HCT116 (cell line): ENCODE measurements around the gene PRDM11. TPM values are rescaled to one million over a fixed set of nuclear protein-coding genes. Genes with fewer than 3 reads are reported as not detected.

ENCODE experiments used
- ATAC-seq: fragments of 200-7000 bp; cut with Tn5 transposase; 2 replicates; pipeline ENCODE4 v1.9.1; 2020; ENCODE audit warnings: mild to moderate bottlenecking, moderate library complexity
- BruUV-seq: library from RNA; stranded (reverse); fragments of 400-500 nt; replicated peaks from 2 replicates; lab custom pipeline; 2021; lab: Mats Ljungman, UMichigan
- CTCF ChIA-PET: fragments of 300-600 bp; sonication (Branson Sonifier 250); formaldehyde crosslinking; loops from one replicate; lab custom pipeline; 2021; ENCODE audit warnings: antibody characterized with exemption; lab: Charles Lee
- POLR2A ChIA-PET: fragments of 300-600, 350-600 bp; sonication (Branson Sonifier 250); formaldehyde crosslinking; loops from one replicate; lab custom pipeline; 2021; ENCODE audit warnings: antibody characterized with exemption; lab: Charles Lee
- RAD21 ChIA-PET, 2 experiments: fragments of 300-600 bp; sonication (Branson Sonifier 250); formaldehyde crosslinking; loops; one replicate each; lab custom pipeline; 2023; ENCODE audit warnings: low total read pairs in 2 of 2; ENCODE audit not compliant: uncharacterized antibody in 2 of 2, unreplicated experiment in 2 of 2, low non-redundant PET in 1 of 2; lab: Charles Lee
- DNase-seq: peaks from one replicate; pipeline ENCODE4 v3.0.0-alpha.2; 2010; ENCODE audit warnings: low read depth, low spot score
- H2AFZ ChIP-seq: fragments of 200-600 bp; shearing (Covaris generic), sonication (generic); 2 replicates; pipeline ENCODE4 v1.6.1; 2017; ENCODE audit warnings: low read depth, mixed run types, mixed read lengths, antibody characterized with exemption, low read length; ENCODE audit not compliant: poor library complexity, severe bottlenecking
- H3K27ac ChIP-seq: 2 replicates; pipeline ENCODE4 v1.5.1; 2012; ENCODE audit warnings: low read depth, low read length
- H3K27me3 ChIP-seq: fragments of 200-600 bp; sonication (generic); 2 replicates; pipeline ENCODE4 v1.6.1; 2016; ENCODE audit warnings: mixed run types, low read length, mixed read lengths; ENCODE audit not compliant: insufficient read depth
- H3K36me3 ChIP-seq, 2 experiments: fragments of 200-500 bp in 1 of 2; fragments of 200-600 bp in 1 of 2; sonication (Bioruptor generic) in 1 of 2; sonication (generic) in 1 of 2; 2 replicates each; pipeline versions ENCODE4 v1.5.1 to v1.6.1; 2014 to 2016; ENCODE audit warnings: low read length in 2 of 2, inconsistent platforms in 1 of 2, mixed read lengths in 1 of 2, mixed run types in 1 of 2; ENCODE audit not compliant: insufficient read depth in 2 of 2, control insufficient read depth in 1 of 2
- H3K4me1 ChIP-seq, 2 experiments: fragments of 200-600 bp in 1 of 2; sonication (generic) in 1 of 2; 2 replicates each; pipeline versions ENCODE4 v1.5.1 to v1.6.1; 2012 to 2017; ENCODE audit warnings: low read length in 2 of 2, inconsistent platforms in 1 of 2, mild to moderate bottlenecking in 1 of 2, mixed read lengths in 1 of 2, mixed run types in 1 of 2, moderate library complexity in 1 of 2; ENCODE audit not compliant: insufficient read depth in 2 of 2, control insufficient read depth in 1 of 2
- H3K4me2 ChIP-seq: fragments of 200-600 bp; sonication (generic); 2 replicates; pipeline ENCODE4 v1.6.1; 2017; ENCODE audit warnings: mixed run types, low read length, mixed read lengths
- H3K4me3 ChIP-seq, 2 experiments: fragments of 200-600 bp in 1 of 2; sonication (generic) in 1 of 2; replicated peaks in 1 of 2; 2 replicates each; pipeline ENCODE4 v1.5.1; 2011 to 2016; ENCODE audit warnings: low read length in 2 of 2, control low read depth in 1 of 2, low read depth in 1 of 2, mild to moderate bottlenecking in 1 of 2, mixed read lengths in 1 of 2, mixed run types in 1 of 2
- H3K79me2 ChIP-seq: fragments of 200-600 bp; sonication (generic); 2 replicates; pipeline ENCODE4 v1.6.1; 2017; ENCODE audit warnings: mild to moderate bottlenecking, mixed run types, low read length, moderate library complexity, mixed read lengths; ENCODE audit not compliant: insufficient read depth
- H3K9ac ChIP-seq: fragments of 200-600 bp; sonication (generic); 2 replicates; pipeline ENCODE4 v1.6.1; 2016; ENCODE audit warnings: low read length, mixed read lengths
- H3K9me2 ChIP-seq: fragments of 200-600 bp; sonication (generic), shearing (Covaris generic); 2 replicates; pipeline ENCODE4 v1.6.1; 2017; ENCODE audit warnings: mixed run types, mild to moderate bottlenecking, moderate library complexity; ENCODE audit not compliant: insufficient read depth
- H3K9me3 ChIP-seq, 2 experiments: fragments of 200-500 bp in 1 of 2; fragments of 200-600 bp in 1 of 2; sonication (Bioruptor generic) in 1 of 2; sonication (generic) in 1 of 2; 2 replicates each; pipeline ENCODE4 v1.6.1; 2014 to 2017; ENCODE audit warnings: low read length in 2 of 2, mixed read lengths in 2 of 2, inconsistent platforms in 1 of 2, low read depth in 1 of 2, mild to moderate bottlenecking in 1 of 2, mixed run types in 1 of 2, moderate library complexity in 1 of 2; ENCODE audit not compliant: control insufficient read depth in 1 of 2, insufficient read depth in 1 of 2
- H4K20me1 ChIP-seq: fragments of 200-600 bp; sonication (generic), shearing (Covaris generic); 2 replicates; pipeline ENCODE4 v1.6.1; 2017; ENCODE audit warnings: mixed run types, mild to moderate bottlenecking, moderate library complexity; ENCODE audit not compliant: insufficient read depth
- ATF3 ChIP-seq: IDR thresholded peaks from 2 replicates; pipeline ENCODE4 v1.6.1; 2012
- CBX3 ChIP-seq: IDR thresholded peaks from 2 replicates; pipeline ENCODE4 v1.6.1; 2012; ENCODE audit warnings: low read depth
- EGR1 ChIP-seq: IDR thresholded peaks from 2 replicates; pipeline ENCODE4 v1.6.1; 2012; ENCODE audit warnings: low read depth
- EZH2phosphoT487 ChIP-seq: fragments of 200-600 bp; IDR thresholded peaks from 2 replicates; pipeline ENCODE4 v1.6.1; 2018; ENCODE audit warnings: antibody characterized with exemption, borderline replicate concordance
- FOSL1 ChIP-seq: IDR thresholded peaks from 2 replicates; pipeline ENCODE4 v1.6.1; 2012; ENCODE audit warnings: low read depth
- JUND ChIP-seq: IDR thresholded peaks from 2 replicates; pipeline ENCODE4 v1.6.1; 2012
- MAX ChIP-seq: IDR thresholded peaks from 2 replicates; pipeline ENCODE4 v1.6.1; 2012
- POLR2A ChIP-seq: IDR thresholded peaks from 2 replicates; pipeline ENCODE4 v1.7.0; 2011; ENCODE audit warnings: borderline replicate concordance; ENCODE audit not compliant: insufficient read depth, insufficient read length; ENCODE audit errors: extremely low read depth
- POLR2AphosphoS5 ChIP-seq: IDR thresholded peaks from 2 replicates; pipeline ENCODE4 v1.6.1; 2011; ENCODE audit warnings: mild to moderate bottlenecking, low read depth, low read length, moderate library complexity
- RAD21 ChIP-seq: IDR thresholded peaks from 2 replicates; pipeline ENCODE4 v1.6.1; 2012; ENCODE audit warnings: low read depth, mild to moderate bottlenecking
- REST ChIP-seq: IDR thresholded peaks from 2 replicates; pipeline ENCODE4 v1.6.1; 2012; ENCODE audit warnings: low read depth
- SP1 ChIP-seq: IDR thresholded peaks from 2 replicates; pipeline ENCODE4 v1.6.1; 2012; ENCODE audit warnings: low read depth
- SRF ChIP-seq: IDR thresholded peaks from 2 replicates; pipeline ENCODE4 v1.6.1; 2012; ENCODE audit warnings: low read depth
- ZBTB33 ChIP-seq: IDR thresholded peaks from 2 replicates; pipeline ENCODE4 v1.6.1; 2011; ENCODE audit warnings: mild to moderate bottlenecking, low read length, moderate library complexity; ENCODE audit not compliant: insufficient replicate concordance; ENCODE audit errors: extremely low read depth
- ZFX ChIP-seq: fragments of 450-650 bp; IDR thresholded peaks from 2 replicates; pipeline ENCODE4 v1.6.1; 2017
- ZNF274 ChIP-seq: fragments of 200-500 bp; sonication (Bioruptor generic); IDR thresholded peaks from 2 replicates; pipeline ENCODE4 v1.6.1; 2014; ENCODE audit warnings: mild to moderate bottlenecking, low read depth, low read length, inconsistent platforms
- intact Hi-C: fragments of 100-400 bp; cut with micrococcal nuclease; formaldehyde crosslinking; loops from 2 replicates; pipeline ENCODE4 v1.10.0; 2022
- total RNA-seq: library from RNA; stranded (reverse); gene quantifications from one replicate; pipeline ENCODE4 v1.2.1, GENCODE V29; 2021; ENCODE audit not compliant: unreplicated experiment

Gene PRDM11
- total RNA-seq, 1 experiment from 2014 or later = 9.3 TPM

GRCh38 chr11:45180848-45181192, 34.4 kb downstream of the PRDM11 start:
- H3K9ac ChIP-seq = peak overlapping the region; percentile 75
- intact Hi-C loops = loop anchor here (10.0 kb wide), 1 partner anchor 74 kb away; no protein-coding TSS in a partner anchor
- ChIA-PET CTCF (interaction anchor here (0.5 to 2.0 kb wide), 4 partner anchors 9 to 591 kb away, joined by 3 to 9 read pairs (median 3); no protein-coding TSS in a partner anchor), RAD21 (interaction anchor here (0.6 to 1.2 kb wide), 3 partner anchors 22 to 70 kb away, joined by 3 to 4 read pairs (median 4); no protein-coding TSS in a partner anchor), POLR2A (no interaction called here)
- peaks cover 27 to 28% of the 10 kb centered on the region in 2 experiments for H3K4me1 ChIP-seq
- no peak overlapping the region for H2AFZ ChIP-seq
- H3K79me2 ChIP-seq = no peaks in the 10 kb centered on the region
- H3K9me2 ChIP-seq = no peaks in the 10 kb centered on the region
- no peaks in the 10 kb centered on the region for H3K27me3 ChIP-seq
- no TSS peak for BruUV-seq
- ATAC-seq = peak; percentile 86
- no peaks in the 10 kb centered on the region for H3K9me3 ChIP-seq
- TF ChIP-seq ZBTB33 = no peak
- TF ChIP-seq CBX3 = no peak
- peak; percentile 54 for TF ChIP-seq ZFX
- no peak; the same call in 1 of the 2 replicates for TF ChIP-seq JUND
- no peak for TF ChIP-seq EGR1
- TF ChIP-seq FOSL1 = peak; percentile 48; the same call in 1 of the 2 replicates
- peak; percentile 65 for TF ChIP-seq POLR2AphosphoS5
- TF ChIP-seq ZNF274 = no peak
- TF ChIP-seq EZH2phosphoT487 = no peak
- no peak for TF ChIP-seq RAD21
- TF ChIP-seq SRF = no peak
- peak; percentile 75 for TF ChIP-seq MAX
- TF ChIP-seq POLR2A = peak; percentile 49
- no peak for TF ChIP-seq ATF3
- no peak for TF ChIP-seq REST
- 0 out of 2 replicates have a peak, but pooled peaks have one; percentile 27 for TF ChIP-seq SP1
- H3K36me3 ChIP-seq = no peaks in the 10 kb centered on the region
- H3K4me3 ChIP-seq = peak overlapping the region; percentile 44 to 56
- H3K4me2 ChIP-seq = peak overlapping the region; percentile 89
- peak overlapping the region; percentile 82 for H3K27ac ChIP-seq
- DNase-seq = peak; percentile 31
- no peaks in the 10 kb centered on the region for H4K20me1 ChIP-seq
